NT2/D1 (cell line): ENCODE data around the gene PGLYRP3.
"Not testable (repeated sequence)": the region's sequence is repeated elsewhere in the genome, so short reads cannot be mapped to it uniquely, and the experiment has no call there.

Source experiments
- SUZ12 ChIP-seq: IDR thresholded peaks from 2 replicates; pipeline ENCODE4 v1.6.1; 2011; ENCODE audit not compliant: insufficient read length, insufficient read depth; ENCODE audit errors: extremely low read depth
- ZNF274 ChIP-seq: IDR thresholded peaks from 2 replicates; pipeline ENCODE4 v1.6.1; 2011; ENCODE audit warnings: mild to moderate bottlenecking, low read depth, low read length

DNA sequence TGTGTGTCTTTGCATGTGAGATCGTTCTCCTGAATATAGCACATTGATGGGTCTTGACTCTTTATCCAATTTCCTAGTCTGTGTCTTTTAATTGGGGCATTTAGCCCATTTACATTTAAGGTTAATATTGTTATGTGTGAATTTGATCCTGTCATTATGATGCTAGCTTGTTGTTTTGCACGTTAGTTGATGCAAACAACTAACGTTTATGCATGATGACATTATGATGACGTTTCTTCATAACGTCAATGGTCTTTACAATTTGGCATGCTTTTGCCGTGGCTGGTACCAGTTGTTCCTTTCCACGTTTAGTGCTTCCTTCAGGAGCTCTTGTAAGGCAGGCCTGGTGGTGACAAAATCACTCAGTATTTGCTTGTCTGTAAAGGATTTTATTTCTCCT is 5.4 kb upstream of the PGLYRP3 start:
- not testable (repeated sequence) for TF ChIP-seq ZNF274, SUZ12
